ENCODE measurements around the gene ZNF879. TPM values are rescaled to one million over a fixed set of nuclear protein-coding genes. Genes with fewer than 3 reads are reported as not detected.
A peak's percentile ranks its signal among the peaks of the same experiment; 100 is the strongest.

The ZNF879 gene
- polyA plus RNA-seq, 1 donor (not counting 4 experiments of a cell fraction or from before 2014, with no cell fraction given), result 2.5 TPM

GRCh38 chr5:179061025-179061424 lies 37.4 kb downstream of the ZNF879 start:
- peaks cover 7% of the 10 kb centered on the region for H3K4me1 ChIP-seq (ENCODE audit: control insufficient read depth, extremely low read depth, insufficient read depth, low read length)
- no peaks in the 10 kb centered on the region for H3K9me1 ChIP-seq (ENCODE audit: control insufficient read depth, extremely low read depth, insufficient read depth, low read length)
- H3K27me3 ChIP-seq (ENCODE audit: control insufficient read depth, extremely low read depth, insufficient read depth, low read length), result no peaks in the 10 kb centered on the region
- peak overlapping the region; percentile 80 to 82 (median 80) for H3K4me3 ChIP-seq (ENCODE audit: control insufficient read depth in 2 of 3, extremely low read depth in 1 of 3, insufficient read depth in 2 of 3, low read depth in 1 of 3, low read length in 3 of 3)
- H3K4me2 ChIP-seq (ENCODE audit: control insufficient read depth, extremely low read depth, insufficient read depth, low read depth, low read length), result peak overlapping the region; percentile 87
- no peaks in the 10 kb centered on the region for H3K9me3 ChIP-seq (ENCODE audit: control insufficient read depth, low read depth, low read length)
- FAIRE-seq (no peak), DNase-seq (ENCODE audit: low read depth, low spot score) (no peak)
- peak overlapping the region; percentile 97 for H2AFZ ChIP-seq (ENCODE audit: control insufficient read depth, low read length)
- peak overlapping the region; percentile 72 for H3K9ac ChIP-seq (ENCODE audit: control insufficient read depth, extremely low read depth, insufficient read depth, low read length)
- H3K79me2 ChIP-seq (ENCODE audit: control insufficient read depth, insufficient read depth, low read length), result peaks cover 6% of the 10 kb centered on the region
- H4K20me1 ChIP-seq (ENCODE audit: control insufficient read depth, extremely low read depth, insufficient read depth, low read length), result no peaks in the 10 kb centered on the region
- TF ChIP-seq EZH2 (IDR thresholded peaks at IDR 0.05; ENCODE audit: low read length), result no peak
- TF ChIP-seq CTCF (optimal IDR thresholded peaks at IDR 0.05 in 1 of 3, IDR thresholded peaks at IDR 0.05 in 1 of 3, conservative IDR thresholded peaks at IDR 0.05 in 1 of 3; ENCODE audit: extremely low read depth in 1 of 3, insufficient read depth in 2 of 3, low read length in 3 of 3), result no peak
- H3K27ac ChIP-seq (ENCODE audit: control insufficient read depth, insufficient read depth, low read length), result no peak overlapping the region
- dilution Hi-C loops (cut with MboI; ENCODE audit: extremely low pct_ligation_motif_present, low sequenced_read_pairs), result no loop called here
- no peaks in the 10 kb centered on the region for H3K36me3 ChIP-seq (ENCODE audit: control insufficient read depth in 2 of 2, extremely low read depth in 1 of 2, insufficient read depth in 2 of 2, low read length in 2 of 2)

GRCh38 chr5:179065703-179066102 lies 42.1 kb downstream of the ZNF879 start:
- H3K9me3 ChIP-seq (ENCODE audit: control insufficient read depth, low read depth, low read length), result peaks cover 3% of the 10 kb centered on the region
- H3K4me2 ChIP-seq (ENCODE audit: control insufficient read depth, extremely low read depth, insufficient read depth, low read depth, low read length), result no peak overlapping the region
- peaks cover 5% of the 10 kb centered on the region for H3K4me1 ChIP-seq (ENCODE audit: control insufficient read depth, extremely low read depth, insufficient read depth, low read length)
- dilution Hi-C loops (cut with MboI; ENCODE audit: extremely low pct_ligation_motif_present, low sequenced_read_pairs), result no loop called here
- FAIRE-seq, result no peak
- no peaks in the 10 kb centered on the region for H3K36me3 ChIP-seq (ENCODE audit: control insufficient read depth in 2 of 2, extremely low read depth in 1 of 2, insufficient read depth in 2 of 2, low read length in 2 of 2)
- H3K9ac ChIP-seq (ENCODE audit: control insufficient read depth, extremely low read depth, insufficient read depth, low read length), result no peak overlapping the region
- H4K20me1 ChIP-seq (ENCODE audit: control insufficient read depth, extremely low read depth, insufficient read depth, low read length), result no peaks in the 10 kb centered on the region
- H3K27ac ChIP-seq (ENCODE audit: control insufficient read depth, insufficient read depth, low read length), result no peak overlapping the region
- H3K27me3 ChIP-seq (ENCODE audit: control insufficient read depth, extremely low read depth, insufficient read depth, low read length), result no peaks in the 10 kb centered on the region
- peaks cover 5% of the 10 kb centered on the region for H3K79me2 ChIP-seq (ENCODE audit: control insufficient read depth, insufficient read depth, low read length)
- TF ChIP-seq CTCF (optimal IDR thresholded peaks at IDR 0.05 in 1 of 3, IDR thresholded peaks at IDR 0.05 in 1 of 3, conservative IDR thresholded peaks at IDR 0.05 in 1 of 3; ENCODE audit: extremely low read depth in 1 of 3, insufficient read depth in 2 of 3, low read length in 3 of 3) (no peak), EZH2 (IDR thresholded peaks at IDR 0.05; ENCODE audit: low read length) (no peak)
- H2AFZ ChIP-seq (ENCODE audit: control insufficient read depth, low read length), result no peak overlapping the region
- DNase-seq (ENCODE audit: low read depth, low spot score), result no peak
- H3K4me3 ChIP-seq (ENCODE audit: control insufficient read depth in 2 of 3, extremely low read depth in 1 of 3, insufficient read depth in 2 of 3, low read depth in 1 of 3, low read length in 3 of 3), result no peak overlapping the region
- H3K9me1 ChIP-seq (ENCODE audit: control insufficient read depth, extremely low read depth, insufficient read depth, low read length), result no peaks in the 10 kb centered on the region
